ENCODE data around the gene HOXB1. TPM values are rescaled to one million over a fixed set of nuclear protein-coding genes. Genes with fewer than 3 reads are reported as not detected.
A peak's percentile ranks its signal among the peaks of the same experiment; 100 is the strongest.

Gene HOXB1
- total and polyA plus RNA-seq, 2 donors (not counting 3 experiments of a cell fraction or from before 2014, with no cell fraction given): not detected

DNA sequence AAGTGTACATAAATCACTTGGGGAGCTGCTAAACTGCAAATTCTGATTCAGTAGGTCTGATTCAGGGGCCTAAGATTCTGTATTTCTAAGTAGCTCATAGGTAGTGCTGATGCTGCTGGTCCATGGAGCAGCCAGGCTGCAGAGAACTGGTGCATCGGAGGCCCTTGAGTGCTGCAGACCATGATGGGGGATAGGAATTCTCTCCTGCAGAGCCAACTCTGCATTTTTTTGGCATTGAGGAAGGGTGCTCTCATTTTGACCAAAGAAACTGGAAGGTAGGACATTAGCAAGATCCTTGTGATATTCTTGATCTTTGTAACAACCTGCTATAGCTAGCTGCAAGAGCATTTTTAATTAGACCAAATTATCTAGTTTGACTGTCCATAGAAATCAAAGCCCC lies 9.4 kb upstream of the HOXB1 start:
- FAIRE-seq (peak; percentile 50), DNase-seq (ENCODE audit: low read depth, low spot score) (no peak)
- Histone ChIP-seq H2AFZ (ENCODE audit: low read depth, low read length) (no peak overlapping the region), H3K27ac (ENCODE audit: insufficient read depth, low read depth, low read length) (no peak overlapping the region), H3K4me2 (ENCODE audit: insufficient read depth, low read length) (no peak overlapping the region), H3K9me1 (replicated peaks; ENCODE audit: control insufficient read depth, extremely low read depth, insufficient read depth, low read length) (no peaks in the 10 kb centered on the region), H3K9me3 (replicated peaks; ENCODE audit: control insufficient read depth, insufficient read depth, low read length) (no peaks in the 10 kb centered on the region), H3K79me2 (ENCODE audit: control insufficient read depth, insufficient read depth, low read length) (peaks cover 35% of the 10 kb centered on the region), H3K36me3 (ENCODE audit: control insufficient read depth in 2 of 2, extremely low read depth in 1 of 2, insufficient read depth in 2 of 2, low read length in 2 of 2) (no peaks in the 10 kb centered on the region), H4K20me1 (replicated peaks; ENCODE audit: control insufficient read depth, extremely low read depth, insufficient read depth, low read length) (no peaks in the 10 kb centered on the region), H3K4me1 (ENCODE audit: control insufficient read depth, extremely low read depth, insufficient read depth, low read length) (peaks cover 12% of the 10 kb centered on the region), H3K9ac (replicated peaks; ENCODE audit: extremely low read depth, insufficient read depth, low read length) (no peak overlapping the region), H3K4me3 (replicated peaks in 1 of 3; ENCODE audit: insufficient read depth in 1 of 3, low read depth in 1 of 3, low read length in 3 of 3) (no peak overlapping the region), H3K27me3 (ENCODE audit: control insufficient read depth in 2 of 2, insufficient read depth in 2 of 2, low read length in 2 of 2) (no peaks in the 10 kb centered on the region)
- TF ChIP-seq POLR2A (IDR thresholded peaks at IDR 0.05; ENCODE audit: low read depth, low read length) (no peak), EZH2 (IDR thresholded peaks at IDR 0.05; ENCODE audit: borderline replicate concordance, low read depth, low read length, severe bottlenecking) (no peak), MAX (IDR thresholded peaks at IDR 0.05; ENCODE audit: insufficient read depth, insufficient read length) (no peak), FOS (IDR thresholded peaks at IDR 0.05; ENCODE audit: borderline replicate concordance, insufficient read depth, low read length) (no peak), CTCF (IDR thresholded peaks at IDR 0.05; ENCODE audit: extremely low read depth in 1 of 2, insufficient read depth in 1 of 2, low read depth in 1 of 2, low read length in 2 of 2) (no peak), POLR2AphosphoS5 (IDR thresholded peaks at IDR 0.05; ENCODE audit: insufficient read depth, low read depth, low read length) (no peak), JUN (IDR thresholded peaks at IDR 0.05; ENCODE audit: borderline replicate concordance, insufficient read depth, insufficient read length, low read depth) (no peak), GATA2 (IDR thresholded peaks at IDR 0.05; ENCODE audit: insufficient read depth, insufficient read length, low read depth, low read length) (no peak), MYC (IDR thresholded peaks at IDR 0.05; ENCODE audit: low read depth, low read length) (no peak)
- POLR2A ChIA-PET: interaction anchor here (1.0 kb wide), 1 partner anchor 252 kb away, joined by 3 read pairs; no protein-coding TSS in a partner anchor
- CTCF ChIA-PET: interaction anchor here (1.1 to 3.9 kb wide), 2 partner anchors 34 to 204 kb away, joined by 3 to 14 read pairs; no protein-coding TSS in a partner anchor
- dilution Hi-C loops (cut with MboI; ENCODE audit: extremely low pct_ligation_motif_present, low sequenced_read_pairs) (no loop called here), intact Hi-C loops (cut with micrococcal nuclease) (no loop called here)
- BruUV-seq (replicated peaks): no TSS peak
